DOHH2 (cell line): ENCODE results near the gene C1RL.
A peak's percentile ranks its signal among the peaks of the same experiment; 100 is the strongest.

Experiments used
- H3F3A ChIP-seq: fragments of 200-600 bp; sonication (generic), shearing (Covaris generic); 2 replicates; pipeline ENCODE4 v1.6.0; 2016; ENCODE audit warnings: antibody characterized with exemption, mild to moderate bottlenecking; ENCODE audit not compliant: control insufficient read depth, insufficient read depth
- H3K27ac ChIP-seq: fragments of 200-600 bp; sonication (generic); 2 replicates; pipeline ENCODE4 v1.5.1; 2014; ENCODE audit warnings: low read depth, mild to moderate bottlenecking, low read length, moderate library complexity
- H3K27me3 ChIP-seq: fragments of 200-600 bp; sonication (generic); 2 replicates; pipeline ENCODE4 v1.6.1; 2014; ENCODE audit warnings: mild to moderate bottlenecking, low read length, mixed read lengths; ENCODE audit not compliant: control insufficient read depth
- H3K36me3 ChIP-seq: fragments of 200-600 bp; sonication (generic); 2 replicates; pipeline ENCODE4 v1.6.1; 2014; ENCODE audit warnings: mild to moderate bottlenecking, low read length, moderate library complexity, mixed read lengths; ENCODE audit not compliant: control insufficient read depth
- H3K4me1 ChIP-seq: fragments of 200-600 bp; sonication (generic); 2 replicates; pipeline ENCODE4 v1.6.1; 2014; ENCODE audit warnings: mild to moderate bottlenecking, low read length, mixed read lengths; ENCODE audit not compliant: control insufficient read depth
- H3K4me2 ChIP-seq: fragments of 200-600 bp; sonication (generic); 2 replicates; pipeline ENCODE4 v1.6.0; 2014; ENCODE audit warnings: mild to moderate bottlenecking, low read length, moderate library complexity
- H3K4me3 ChIP-seq: fragments of 200-600 bp; sonication (generic); 2 replicates; pipeline ENCODE4 v1.5.1; 2014; ENCODE audit warnings: mild to moderate bottlenecking, low read length, mixed read lengths
- H3K79me2 ChIP-seq: fragments of 200-600 bp; sonication (generic); 2 replicates; pipeline ENCODE4 v1.6.1; 2014; ENCODE audit warnings: mild to moderate bottlenecking, low read length, mixed read lengths; ENCODE audit not compliant: control insufficient read depth
- H3K9me2 ChIP-seq: fragments of 200-600 bp; sonication (generic); replicated peaks from 2 replicates; pipeline ENCODE4 v1.6.1; 2014; ENCODE audit warnings: mild to moderate bottlenecking, low read length, mixed read lengths; ENCODE audit not compliant: control insufficient read depth
- H3K9me3 ChIP-seq: fragments of 200-600 bp; sonication (generic); 2 replicates; pipeline ENCODE4 v1.6.1; 2014; ENCODE audit warnings: antibody characterized with exemption, low read length, mixed read lengths; ENCODE audit not compliant: control insufficient read depth, insufficient read depth
- H4K20me1 ChIP-seq: fragments of 200-600 bp; sonication (generic); 2 replicates; pipeline ENCODE4 v1.6.0; 2014; ENCODE audit warnings: low read depth, mild to moderate bottlenecking, antibody characterized with exemption, low read length, moderate library complexity; ENCODE audit not compliant: control insufficient read depth, insufficient read depth
- CTCF ChIP-seq: fragments of 200-600 bp; sonication (generic); IDR thresholded peaks from one replicate; pipeline ENCODE4 v1.5.1; 2014; ENCODE audit warnings: antibody characterized with exemption, mild to moderate bottlenecking, low read depth, low read length; ENCODE audit not compliant: poor library complexity, severe bottlenecking
- EZH2phosphoT487 ChIP-seq: fragments of 200-600 bp; sonication (generic); IDR thresholded peaks from 2 replicates; pipeline ENCODE4 v1.6.1; 2017; ENCODE audit warnings: borderline replicate concordance, mild to moderate bottlenecking, antibody characterized with exemption, low read length, moderate library complexity, mixed read lengths

C1RL gene

GRCh38 chr12:7134396-7135166, 25.6 kb upstream of the C1RL start:
- H3K36me3 ChIP-seq: no peaks in the 10 kb centered on the region
- no peak overlapping the region for H3K4me3 ChIP-seq
- no peaks in the 10 kb centered on the region for H3K79me2 ChIP-seq
- H3K9me2 ChIP-seq: no peaks in the 10 kb centered on the region
- no peaks in the 10 kb centered on the region for H4K20me1 ChIP-seq
- H3F3A ChIP-seq: no peaks in the 10 kb centered on the region
- no peak for TF ChIP-seq EZH2phosphoT487
- TF ChIP-seq CTCF: no peak
- H3K9me3 ChIP-seq: no peaks in the 10 kb centered on the region
- no peak overlapping the region for H3K4me2 ChIP-seq
- H3K4me1 ChIP-seq: peaks cover 17% of the 10 kb centered on the region
- H3K27ac ChIP-seq: no peak overlapping the region
- H3K27me3 ChIP-seq: peaks cover 31% of the 10 kb centered on the region

DNA sequence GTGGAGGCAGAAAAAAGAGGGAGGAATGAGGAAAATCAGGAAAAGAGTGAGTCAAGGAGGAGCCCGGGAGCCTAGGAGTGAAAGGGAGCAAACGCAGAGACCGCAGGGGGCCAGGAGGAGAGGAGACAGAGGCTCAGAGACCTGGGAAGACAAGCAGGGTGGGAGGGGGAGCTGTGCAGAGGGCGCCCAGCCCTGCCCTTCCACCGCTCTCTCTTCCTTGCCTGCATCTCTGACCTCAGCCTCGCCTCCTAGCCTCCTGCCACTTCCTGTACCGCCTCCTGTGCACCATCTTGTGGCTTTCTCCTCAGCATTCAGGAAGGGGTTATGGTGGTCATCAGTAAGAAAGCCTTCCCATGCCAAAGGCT, 22.5 kb upstream of the C1RL start:
- Histone ChIP-seq H3K27me3 (peaks cover 45% of the 10 kb centered on the region), H3K4me1 (peaks cover 19% of the 10 kb centered on the region), H3K36me3 (no peaks in the 10 kb centered on the region), H3K4me3 (no peak overlapping the region), H4K20me1 (no peaks in the 10 kb centered on the region), H3F3A (no peaks in the 10 kb centered on the region), H3K27ac (no peak overlapping the region), H3K9me3 (no peaks in the 10 kb centered on the region), H3K9me2 (no peaks in the 10 kb centered on the region), H3K4me2 (no peak overlapping the region), H3K79me2 (no peaks in the 10 kb centered on the region)
- no peak for TF ChIP-seq CTCF
- TF ChIP-seq EZH2phosphoT487: no peak

DNA sequence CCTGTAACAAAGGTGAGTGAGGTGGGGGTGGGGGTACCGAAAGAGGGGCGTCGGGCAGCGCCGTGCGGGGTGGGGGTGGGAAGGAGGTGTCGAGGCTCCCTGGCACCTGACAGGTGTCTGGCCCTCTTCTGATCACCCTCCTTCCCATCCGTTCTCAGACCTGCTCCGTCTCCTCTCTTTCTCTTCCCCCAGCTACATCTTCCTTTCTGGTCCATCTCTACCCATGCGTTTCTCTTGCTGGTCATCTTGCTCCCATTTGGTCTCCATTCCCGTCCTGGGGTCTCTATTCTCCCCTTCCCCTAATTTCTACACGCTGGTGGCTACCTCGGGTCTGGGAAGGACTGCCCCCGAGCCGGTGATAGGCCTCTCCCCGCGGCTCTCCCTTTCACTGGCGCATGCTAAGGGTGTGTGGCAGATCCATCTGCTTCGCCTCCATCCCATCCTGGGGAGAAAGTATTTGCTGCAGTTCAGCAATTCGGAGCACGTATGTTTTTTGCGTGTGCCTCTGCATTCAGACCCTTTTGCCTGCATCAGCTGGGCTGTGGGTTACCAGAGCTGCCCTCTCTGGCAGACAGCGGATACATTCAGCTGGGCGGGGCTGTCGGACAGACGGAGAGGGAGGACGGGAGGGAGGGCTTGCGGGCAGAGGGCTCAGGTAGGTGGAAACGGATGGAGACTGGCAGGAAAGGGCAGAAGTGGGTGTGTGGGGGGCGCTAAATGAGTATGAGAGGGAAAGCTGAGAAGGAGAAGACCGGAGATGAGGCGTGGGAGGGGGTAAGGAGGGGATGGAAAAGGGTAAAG, 21.9 kb upstream of the C1RL start:
- H3K9me2 ChIP-seq: no peaks in the 10 kb centered on the region
- no peaks in the 10 kb centered on the region for H3K36me3 ChIP-seq
- peaks cover 45% of the 10 kb centered on the region for H3K27me3 ChIP-seq
- H3K27ac ChIP-seq: no peak overlapping the region
- no peaks in the 10 kb centered on the region for H3K9me3 ChIP-seq
- peak overlapping the region; percentile 70 for H3K4me3 ChIP-seq
- peaks cover 19% of the 10 kb centered on the region for H3K4me1 ChIP-seq
- no peaks in the 10 kb centered on the region for H4K20me1 ChIP-seq
- H3F3A ChIP-seq: no peaks in the 10 kb centered on the region
- no peaks in the 10 kb centered on the region for H3K79me2 ChIP-seq
- peak overlapping the region; percentile 72 for H3K4me2 ChIP-seq
- TF ChIP-seq CTCF: no peak
- TF ChIP-seq EZH2phosphoT487: 0 out of 2 replicates have a peak, but pooled peaks have one; percentile 21
